ENCODE data around the gene ZNF689. TPM values are rescaled to one million over a fixed set of nuclear protein-coding genes. Genes with fewer than 3 reads are reported as not detected.
A peak's percentile ranks its signal among the peaks of the same experiment; 100 is the strongest.

ZNF689 gene
- 1 to 10 TPM; 6.4 to 8.8 (median 7.5) TPM for polyA plus RNA-seq (ENCODE audit: insufficient read length in 10 of 10)
- long read RNA-seq, donor 1, transcript ZNF689-201 (3 exons, 3,547 nt) = major isoform, 5 of 5 reads
- long read RNA-seq, donor 1, partial matches to known transcripts = 0 of 5 reads
- long read RNA-seq, donor 1, other reads (novel, unspliced or antisense) = 0 of 5 reads
- long read RNA-seq, donor 2, partial matches to known transcripts = 0 of 4 reads
- long read RNA-seq, donor 2, other reads (novel, unspliced or antisense) = 0 of 4 reads
- long read RNA-seq, donor 3 = 0 reads
- long read RNA-seq, donor 4, partial matches to known transcripts = 0 of 4 reads
- long read RNA-seq, donor 4, other reads (novel, unspliced or antisense) = 0 of 4 reads
- long read RNA-seq, donor 5, partial matches to known transcripts = 0 of 3 reads
- long read RNA-seq, donor 5, other reads (novel, unspliced or antisense) = 0 of 3 reads
- long read RNA-seq, donor 6, partial matches to known transcripts = 0 of 4 reads
- long read RNA-seq, donor 6, other reads (novel, unspliced or antisense) = 0 of 4 reads
- long read RNA-seq, donor 7, partial matches to known transcripts = 5 of 6 reads
- long read RNA-seq, donor 7, other reads (novel, unspliced or antisense) = 0 of 6 reads
- long read RNA-seq, donor 8, partial matches to known transcripts = 0 of 1 reads
- long read RNA-seq, donor 8, other reads (novel, unspliced or antisense) = 0 of 1 reads
- long read RNA-seq, donor 9 = 0 reads

GRCh38 chr16:30609926-30610839, at the start of gene ZNF689:
Gene ZNF689, minus strand, starts transcription at chr16:30610389. Its CDS starts 348 bp downstream, at chr16:30610041.
- peak; percentile 98 to 99 (median 99) for DNase-seq

- peak; percentile 93 to 99 (median 98) for DNase-seq
Measured at GRCh38 chr16:30658731-30659506, 48.7 kb upstream of the ZNF689 start.

- peak; percentile 100 for DNase-seq
Measured at GRCh38 chr16:30657866-30658730, 47.9 kb upstream of the ZNF689 start, which contains the start of gene FBRS. Gene FBRS, plus strand, starts transcription at chr16:30658431. Its CDS starts 1,088 bp downstream, at chr16:30659519.

- no peak for DNase-seq
Measured at GRCh38 chr16:30656974-30657865, 47.0 kb upstream of the ZNF689 start.

GRCh38 chr16:30656388-30656787, 46.2 kb upstream of the ZNF689 start:
- DNase-seq = no peak

GRCh38 chr16:30655815-30656347, 45.7 kb upstream of the ZNF689 start:
- no peak for DNase-seq

GRCh38 chr16:30654856-30655255, 44.7 kb upstream of the ZNF689 start:
- DNase-seq = no peak

GRCh38 chr16:30652718-30653117, 42.5 kb upstream of the ZNF689 start:
- DNase-seq = no peak

- no peak for DNase-seq
Measured at GRCh38 chr16:30652005-30652296, 41.8 kb upstream of the ZNF689 start.

- peak in 1 of 3 donors; percentile 54 for DNase-seq
Measured at GRCh38 chr16:30651124-30652004, 41.2 kb upstream of the ZNF689 start.

GRCh38 chr16:30650369-30651123, 40.4 kb upstream of the ZNF689 start, which contains the start of gene PRR14:
Gene PRR14, plus strand, starts transcription at chr16:30650960. Its CDS starts 686 bp downstream, at chr16:30651646.
- DNase-seq = peak; percentile 99 to 100 (median 100)

- DNase-seq = no peak
Measured at GRCh38 chr16:30649725-30650368, 39.7 kb upstream of the ZNF689 start.

- DNase-seq = no peak
Measured at GRCh38 chr16:30647274-30647571, 37.0 kb upstream of the ZNF689 start.

- DNase-seq = no peak
Measured at GRCh38 chr16:30645727-30646126, 35.5 kb upstream of the ZNF689 start.

- no peak for DNase-seq
Measured at GRCh38 chr16:30644334-30644830, 34.2 kb upstream of the ZNF689 start.

GRCh38 chr16:30641378-30641982, 31.3 kb upstream of the ZNF689 start:
- no peak for DNase-seq

All from muscle of back (tissue), 13 donors.